IMR-90 (cell line): Measurements from ENCODE around the gene ACVR1. TPM values are rescaled to one million over a fixed set of nuclear protein-coding genes. Genes with fewer than 3 reads are reported as not detected.

Source experiments
- ATAC-seq: fragments of 200-7000 bp; cut with Tn5 transposase; 2 replicates; pipeline ENCODE4 v1.9.1; 2020; ENCODE audit warnings: low read depth, mild to moderate bottlenecking, moderate library complexity
- BruUV-seq: library from RNA; stranded (reverse); fragments of 400-500 nt; replicated peaks from 2 replicates; lab custom pipeline; 2021; lab: Mats Ljungman, UMichigan
- CTCF ChIA-PET: fragments of 300-600 bp; formaldehyde crosslinking; extraction: SDS; loops from one replicate; lab custom pipeline; 2021; ENCODE audit warnings: antibody characterized with exemption; lab: Yijun Ruan, JAX
- POLR2A ChIA-PET: fragments of 300-600 bp; sonication (Branson Sonifier 250); formaldehyde crosslinking; loops from one replicate; lab custom pipeline; 2022; ENCODE audit warnings: antibody characterized with exemption; ENCODE audit not compliant: unreplicated experiment; lab: Charles Lee
- DNase-seq: peaks from one replicate; pipeline ENCODE4 v3.0.0; 2013
- H2AFZ ChIP-seq: replicated peaks from 2 replicates; pipeline ENCODE3; 2013; ENCODE audit warnings: low read length, mild to moderate bottlenecking; ENCODE audit not compliant: poor library complexity
- H2AK5ac ChIP-seq: 2 replicates; pipeline ENCODE4 v1.6.1; 2013; ENCODE audit warnings: low read depth, low read length, inconsistent platforms
- H2AK9ac ChIP-seq: replicated peaks from 2 replicates; pipeline ENCODE3; 2013; ENCODE audit warnings: mild to moderate bottlenecking, low read depth, low read length, moderate library complexity; ENCODE audit not compliant: poor library complexity
- H2BK120ac ChIP-seq: 2 replicates; pipeline ENCODE4 v1.6.1; 2013; ENCODE audit warnings: low read depth, low read length, inconsistent platforms
- H2BK15ac ChIP-seq: 3 replicates; pipeline ENCODE4 v1.6.1; 2013; ENCODE audit warnings: low read depth, low read length, inconsistent platforms
- H2BK20ac ChIP-seq: 2 replicates; pipeline ENCODE4 v1.6.1; 2013; ENCODE audit warnings: low read depth, mild to moderate bottlenecking, inconsistent platforms, low read length, moderate library complexity
- H2BK5ac ChIP-seq: 2 replicates; pipeline ENCODE4 v1.6.1; 2013; ENCODE audit warnings: mild to moderate bottlenecking, low read depth, low read length, inconsistent platforms; ENCODE audit not compliant: poor library complexity, severe bottlenecking
- H3K14ac ChIP-seq: replicated peaks from 2 replicates; pipeline ENCODE4 v1.6.1; 2013; ENCODE audit warnings: low read depth, low read length, inconsistent platforms
- H3K18ac ChIP-seq: 2 replicates; pipeline ENCODE4 v1.6.1; 2013; ENCODE audit warnings: low read depth, low read length, control low read depth
- H3K23ac ChIP-seq: 2 replicates; pipeline ENCODE4 v1.6.1; 2013; ENCODE audit warnings: low read depth, low read length, inconsistent platforms
- H3K27ac ChIP-seq: 2 replicates; pipeline ENCODE4 v1.5.1; 2013; ENCODE audit warnings: mild to moderate bottlenecking, control low read depth, low read length; ENCODE audit not compliant: insufficient read depth
- H3K27me3 ChIP-seq: 2 replicates; pipeline ENCODE4 v1.6.1; 2013; ENCODE audit warnings: low read length; ENCODE audit not compliant: control insufficient read depth, insufficient read depth
- H3K36me3 ChIP-seq: 2 replicates; pipeline ENCODE4 v1.6.1; 2013; ENCODE audit warnings: low read length, mixed read lengths; ENCODE audit not compliant: control insufficient read depth, insufficient read depth
- H3K4ac ChIP-seq: 2 replicates; pipeline ENCODE4 v1.6.1; 2013; ENCODE audit warnings: low read depth, low read length, inconsistent platforms
- H3K4me1 ChIP-seq: 2 replicates; pipeline ENCODE4 v1.6.1; 2013; ENCODE audit warnings: low read length, mixed read lengths; ENCODE audit not compliant: control insufficient read depth, insufficient read depth
- H3K4me2 ChIP-seq: 2 replicates; pipeline ENCODE4 v1.6.1; 2013; ENCODE audit warnings: low read depth, mild to moderate bottlenecking, control low read depth, low read length, moderate library complexity
- H3K4me3 ChIP-seq: 2 replicates; pipeline ENCODE4 v1.5.1; 2013; ENCODE audit warnings: low read depth, mild to moderate bottlenecking, control low read depth, low read length, moderate library complexity; ENCODE audit not compliant: insufficient read depth
- H3K56ac ChIP-seq: 2 replicates; pipeline ENCODE4 v1.6.1; 2013; ENCODE audit warnings: low read length, inconsistent platforms; ENCODE audit not compliant: insufficient read depth; ENCODE audit errors: extremely low read depth
- H3K79me1 ChIP-seq, 2 experiments: 2 replicates each; pipeline ENCODE4 v1.6.1; 2013; ENCODE audit warnings: low read length in 2 of 2, inconsistent platforms in 1 of 2, low read depth in 1 of 2
- H3K9ac ChIP-seq: 2 replicates; pipeline ENCODE4 v1.6.1; 2013; ENCODE audit warnings: low read depth, low read length, control low read depth
- H3K9me1 ChIP-seq: 2 replicates; pipeline ENCODE4 v1.6.1; 2013; ENCODE audit warnings: low read length, inconsistent platforms; ENCODE audit not compliant: insufficient read depth
- H3K9me3 ChIP-seq: 2 replicates; pipeline ENCODE4 v1.6.1; 2013; ENCODE audit warnings: low read length; ENCODE audit not compliant: control insufficient read depth, insufficient read depth
- H4K20me1 ChIP-seq: 2 replicates; pipeline ENCODE4 v1.6.1; 2013; ENCODE audit warnings: low read length, inconsistent platforms; ENCODE audit not compliant: insufficient read depth
- H4K5ac ChIP-seq: 2 replicates; pipeline ENCODE4 v1.6.1; 2013; ENCODE audit warnings: mild to moderate bottlenecking, low read depth, low read length, control low read depth
- H4K8ac ChIP-seq, 2 experiments: 2 replicates each; pipeline ENCODE4 v1.6.1; 2013; ENCODE audit warnings: low read depth in 2 of 2, low read length in 2 of 2, control low read depth in 1 of 2, inconsistent platforms in 1 of 2
- H4K91ac ChIP-seq: 2 replicates; pipeline ENCODE4 v1.6.1; 2013; ENCODE audit warnings: low read depth, low read length, inconsistent platforms; ENCODE audit not compliant: insufficient read depth
- BHLHE40 ChIP-seq: fragments of 150-350 bp; IDR thresholded peaks from 2 replicates; pipeline ENCODE4 v1.6.1; 2016; ENCODE audit warnings: mild to moderate bottlenecking, low read depth, low read length
- CTCF ChIP-seq: conservative IDR thresholded peaks from 2 replicates; pipeline ENCODE4 v1.5.1; 2012; ENCODE audit warnings: mild to moderate bottlenecking, low read depth, low read length, improper control_type of control experiment
- ELK1 ChIP-seq: fragments of 150-350 bp; IDR thresholded peaks from 2 replicates; pipeline ENCODE4 v1.6.1; 2016; ENCODE audit warnings: low read depth, mild to moderate bottlenecking, low read length, moderate library complexity, borderline replicate concordance
- FOS ChIP-seq: fragments of 150-350 bp; IDR thresholded peaks from 2 replicates; pipeline ENCODE4 v1.6.1; 2016; ENCODE audit warnings: low read depth, low read length
- MXI1 ChIP-seq: IDR thresholded peaks from 2 replicates; pipeline ENCODE4 v1.6.1; 2012; ENCODE audit warnings: low read depth, mild to moderate bottlenecking, low read length, moderate library complexity, borderline replicate concordance
- POLR2A ChIP-seq: IDR thresholded peaks from 2 replicates; pipeline ENCODE4 v1.6.1; 2012; ENCODE audit warnings: mild to moderate bottlenecking, low read depth, low read length
- USF2 ChIP-seq: fragments of 150-350 bp; IDR thresholded peaks from 2 replicates; pipeline ENCODE4 v1.6.1; 2017; ENCODE audit warnings: mild to moderate bottlenecking, antibody characterized with exemption, low read length, low read depth
- WGBS, 2 experiments: methylation state at CpG; one replicate each; pipeline versions ENCODE4 v1.1.5 to v1.1.7; 2013; ENCODE audit warnings: missing lambda C conversion rate in 2 of 2; ENCODE audit not compliant: insufficient read length in 1 of 2; ENCODE audit errors: extremely low coverage in 2 of 2; 5-methylcytosine and 5-hydroxymethylcytosine counted together
- dilution Hi-C: fragments of 300-500 bp; cut with HindIII; formaldehyde crosslinking; loops from one replicate; pipeline ENCODE4 v1.14.3; 2018; ENCODE audit warnings: low sequenced_read_pairs; ENCODE audit not compliant: unreplicated experiment
- in situ Hi-C: fragments of 300-500 bp; cut with MboI; formaldehyde crosslinking; loops from 3 replicates; pipeline ENCODE4 v1.14.3; 2019; ENCODE audit warnings: low sequenced_read_pairs, inconsistent platforms, mixed read lengths
- intact Hi-C: fragments of 100-400 bp; cut with micrococcal nuclease; formaldehyde crosslinking; loops from 2 replicates; pipeline ENCODE4 v1.10.0; 2022
- polyA plus RNA-seq, 3 experiments: library from polyadenylated mRNA; depleted of rRNA; stranded (reverse); fragments of >200 nt; gene quantifications; 2 replicates each; pipeline ENCODE4 v1.2.3, GENCODE V29; 2012; ENCODE audit warnings: low replicate concordance in 1 of 3
- total RNA-seq: library from RNA; depleted of rRNA; stranded (reverse); fragments of >200 nt; gene quantifications from 2 replicates; pipeline ENCODE4 v1.2.3, GENCODE V29; 2012

The ACVR1 gene
- total and polyA plus RNA-seq, 2 of the 4 experiments (the other 2 are of a cell fraction) = 21.1 to 40.8 TPM

GRCh38 chr2:157874997-157875640 lies 1.0 kb downstream of the ACVR1 start:
- no peaks in the 10 kb centered on the region for H3K9me3 ChIP-seq
- H3K4me1 ChIP-seq = peaks cover 10% of the 10 kb centered on the region
- no peak for TF ChIP-seq ELK1
- 0 out of 2 replicates have a peak, but pooled peaks have one; percentile 22 for TF ChIP-seq BHLHE40
- no peak for TF ChIP-seq USF2
- peak; percentile 59 for TF ChIP-seq POLR2A
- TF ChIP-seq FOS = 0 out of 2 replicates have a peak, but pooled peaks have one; percentile 17
- TF ChIP-seq CTCF = no peak
- TF ChIP-seq MXI1 = no peak
- peak overlapping the region; percentile 94 for H2AK9ac ChIP-seq
- peak overlapping the region; percentile 57 for H3K14ac ChIP-seq
- WGBS, 2 experiments = no CpG with 5 or more reads among the region's 21 CpGs
- peak overlapping the region; percentile 56; the same call in 1 of the 2 replicates for H4K91ac ChIP-seq
- no peaks in the 10 kb centered on the region for H3K27me3 ChIP-seq
- H3K18ac ChIP-seq = peak overlapping the region; percentile 66
- H2BK5ac ChIP-seq = peak overlapping the region; percentile 93
- ChIA-PET POLR2A (interaction anchor here (0.6 kb wide), 1 partner anchor 235 kb away, joined by 6 read pairs; no protein-coding TSS in a partner anchor), CTCF (no interaction called here)
- in situ Hi-C loops = loop anchor here (5.0 to 25.0 kb wide), 2 partner anchors 88 to 1538 kb away; partner anchors contain the start of gene NR4A2
- H3K56ac ChIP-seq = peak overlapping the region; percentile 74
- dilution Hi-C loops = no loop called here
- H3K79me1 ChIP-seq = peaks cover 28 to 54% of the 10 kb centered on the region in 2 experiments
- peak overlapping the region; percentile 98 for H3K4me3 ChIP-seq
- H2AFZ ChIP-seq = peak overlapping the region; percentile 92
- H4K5ac ChIP-seq = peak overlapping the region; percentile 40; the same call in 1 of the 2 replicates
- peak overlapping the region; percentile 97 for H3K9ac ChIP-seq
- H3K27ac ChIP-seq = peak overlapping the region; percentile 98
- H2BK20ac ChIP-seq = no peak overlapping the region
- H3K4me2 ChIP-seq = peak overlapping the region; percentile 82
- peak; percentile 93 for DNase-seq
- peak overlapping the region; percentile 78 for H3K4ac ChIP-seq
- H2BK15ac ChIP-seq = 0 out of 3 replicates have a peak overlapping the region, but pooled peaks have one; percentile 31
- peak overlapping the region; percentile 70 for H3K23ac ChIP-seq
- intact Hi-C loops = loop anchor here (1.0 to 10.0 kb wide), 2 partner anchors 25 to 130 kb away; no protein-coding TSS in a partner anchor
- H3K9me1 ChIP-seq = peaks cover 15% of the 10 kb centered on the region
- no peaks in the 10 kb centered on the region for H3K36me3 ChIP-seq
- no TSS peak for BruUV-seq
- peak overlapping the region in 1 of 2 experiments; percentile 55; a peak in 1 of 4 replicates for H4K8ac ChIP-seq
- H2BK120ac ChIP-seq = peak overlapping the region; percentile 37; the same call in 1 of the 2 replicates
- peak; percentile 6 for ATAC-seq
- peaks cover 39% of the 10 kb centered on the region; the same call in 1 of the 2 replicates for H4K20me1 ChIP-seq
- peak overlapping the region; percentile 84 for H2AK5ac ChIP-seq
